Measurements from ENCODE around the gene SLIT3.

The SLIT3 gene

GRCh38 chr5:168960497-168960896 is 340.4 kb downstream of the SLIT3 start:
- no peak for DNase-seq (ENCODE audit: low read depth)

DNA sequence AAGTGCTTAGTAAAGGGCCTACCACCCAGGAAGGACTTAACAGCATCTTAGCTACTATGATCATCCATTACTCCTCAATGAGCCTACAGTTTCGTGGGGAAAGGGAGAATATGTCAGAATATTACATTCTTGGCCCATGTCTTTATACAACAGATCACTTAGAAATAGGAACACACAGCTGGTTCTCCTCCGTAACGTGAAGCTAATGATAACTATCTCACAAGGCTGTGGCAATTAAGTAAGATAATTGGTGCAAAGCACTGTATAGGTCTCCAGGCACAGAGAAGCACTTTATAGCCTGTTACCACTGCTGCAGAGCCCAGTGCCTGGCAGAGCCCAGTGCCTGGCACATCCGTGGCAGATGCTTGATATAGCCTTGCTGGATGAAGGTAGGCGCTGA is 347.6 kb downstream of the SLIT3 start:
- no peak for DNase-seq (ENCODE audit: low read depth)

GRCh38 chr5:168952196-168952595 is 348.7 kb downstream of the SLIT3 start:
- no peak for DNase-seq (ENCODE audit: low read depth)

DNA sequence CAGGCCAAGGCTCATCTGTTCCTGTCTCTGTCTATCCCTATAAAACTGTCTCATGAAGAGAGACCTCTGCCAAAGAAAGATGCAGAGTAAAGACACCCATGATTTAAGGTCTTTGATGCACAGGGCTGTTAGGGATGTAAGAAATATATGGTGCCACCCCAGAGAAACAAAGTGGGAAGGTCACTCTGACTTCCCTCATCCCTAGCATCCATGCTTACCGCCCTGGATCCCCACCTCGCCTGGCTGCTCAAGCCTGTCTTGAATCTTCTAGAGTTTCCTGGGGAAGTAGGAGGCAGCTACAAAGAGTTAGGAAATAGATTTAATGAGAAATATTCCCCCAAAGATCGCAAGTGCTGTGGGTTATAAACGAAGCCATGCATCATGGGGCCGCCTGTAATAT is 349.2 kb downstream of the SLIT3 start:
- DNase-seq (ENCODE audit: low read depth), result no peak

DNA sequence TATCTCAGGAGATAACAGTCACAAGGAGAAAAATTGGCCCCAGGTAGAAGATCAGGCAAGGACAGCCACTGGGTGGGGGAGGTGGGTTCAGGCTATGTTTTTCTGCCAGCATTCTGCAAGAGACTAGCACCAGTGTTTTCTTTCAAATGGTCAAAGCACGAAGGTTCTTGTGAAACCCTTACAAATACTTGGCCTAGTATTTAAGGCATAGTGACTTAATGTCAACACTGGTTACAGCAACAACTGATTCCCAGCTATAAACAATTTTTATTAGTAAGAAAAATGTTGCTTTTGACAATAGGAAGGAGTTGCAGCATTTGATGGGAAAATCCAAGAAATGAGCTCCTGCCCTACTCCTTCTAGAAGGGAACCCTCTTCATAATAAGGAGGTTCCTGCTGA is 349.6 kb downstream of the SLIT3 start:
- DNase-seq (ENCODE audit: low read depth), result no peak

- DNase-seq (ENCODE audit: low read depth), result no peak
These were observed 350.5 kb downstream of the SLIT3 start for GRCh38 chr5:168950241-168950951.

DNA sequence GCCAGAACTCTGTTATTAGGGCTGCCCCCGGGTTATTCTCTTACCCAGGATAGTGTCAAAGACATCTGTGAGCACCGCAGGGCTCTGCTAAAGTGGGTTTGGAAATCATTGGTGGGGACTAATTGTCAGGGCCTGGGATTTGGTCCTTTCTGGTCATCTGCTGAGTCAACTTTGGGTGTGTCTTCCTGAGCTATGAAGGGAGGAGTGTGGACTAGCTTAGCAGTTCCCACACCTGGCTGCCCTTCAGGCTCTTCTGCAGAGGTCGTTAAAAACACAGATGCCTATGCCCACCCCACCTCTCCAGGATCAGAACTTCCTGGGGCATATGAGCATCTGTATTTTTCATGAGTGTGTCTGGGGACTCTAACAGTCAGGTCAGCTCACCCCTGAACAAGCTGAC is 352.2 kb downstream of the SLIT3 start:
- no peak for DNase-seq (ENCODE audit: low read depth)

GRCh38 chr5:168947212-168947868 is 353.6 kb downstream of the SLIT3 start:
- DNase-seq (ENCODE audit: low read depth), result no peak

- DNase-seq (ENCODE audit: low read depth), result no peak
These were observed 354.6 kb downstream of the SLIT3 start for GRCh38 chr5:168946363-168946762.

DNA sequence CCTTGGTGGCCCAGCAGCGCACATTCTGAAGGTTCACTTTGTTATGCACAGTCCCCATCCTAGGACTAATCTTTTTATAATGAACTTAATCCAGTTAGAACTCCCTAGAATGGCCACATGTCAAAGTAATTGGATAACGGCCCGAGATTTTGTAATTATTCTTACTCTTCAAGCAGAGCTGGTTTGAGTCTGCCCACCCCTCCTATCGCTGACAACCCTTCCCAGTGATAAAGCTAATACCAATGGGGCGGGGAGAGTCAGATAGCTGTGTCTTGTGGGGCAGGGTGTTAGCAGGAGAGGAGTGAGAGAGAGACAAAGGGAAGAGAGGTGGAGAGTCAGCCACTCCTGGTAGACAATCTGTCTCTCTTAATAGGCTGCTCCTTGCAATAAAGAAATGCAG is 356.9 kb downstream of the SLIT3 start:
- no peak for DNase-seq (ENCODE audit: low read depth)

DNA sequence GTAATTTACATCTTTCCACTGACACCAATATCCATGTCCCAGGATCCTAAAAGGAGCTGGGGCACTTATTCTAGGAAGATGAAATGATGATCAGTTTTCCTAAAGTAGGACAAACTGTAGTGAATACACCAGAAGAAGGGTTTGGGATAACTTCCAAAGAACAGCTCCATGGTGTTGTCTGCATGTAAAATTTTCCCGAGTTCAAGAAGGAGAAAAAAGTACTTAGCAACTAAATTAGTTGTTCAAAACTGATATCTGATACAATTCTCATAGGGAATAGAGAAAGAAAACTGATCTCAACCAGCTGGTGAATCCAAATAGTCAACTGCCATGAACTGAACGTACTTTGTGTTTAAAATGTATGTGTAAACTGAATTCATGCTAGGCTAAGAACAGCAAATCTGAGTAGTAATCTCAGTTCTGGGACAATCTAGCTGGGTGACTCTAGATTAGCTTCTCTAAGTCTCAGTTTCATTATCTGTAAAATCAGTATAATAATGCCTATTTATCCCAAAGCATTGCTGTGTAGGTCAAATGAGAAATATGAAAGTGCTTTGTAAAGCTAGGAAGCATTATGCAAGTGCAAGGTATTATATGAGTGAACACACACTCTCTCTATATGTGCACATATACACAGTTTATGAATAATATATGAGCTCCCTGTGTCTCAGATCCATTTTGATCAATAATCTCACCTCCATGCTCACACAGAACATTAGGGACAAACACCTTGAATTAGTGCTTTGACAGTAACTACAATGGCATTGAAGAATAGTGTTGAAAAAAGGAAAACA is 357.7 kb downstream of the SLIT3 start:
- no peak for DNase-seq (ENCODE audit: low read depth)

DNA sequence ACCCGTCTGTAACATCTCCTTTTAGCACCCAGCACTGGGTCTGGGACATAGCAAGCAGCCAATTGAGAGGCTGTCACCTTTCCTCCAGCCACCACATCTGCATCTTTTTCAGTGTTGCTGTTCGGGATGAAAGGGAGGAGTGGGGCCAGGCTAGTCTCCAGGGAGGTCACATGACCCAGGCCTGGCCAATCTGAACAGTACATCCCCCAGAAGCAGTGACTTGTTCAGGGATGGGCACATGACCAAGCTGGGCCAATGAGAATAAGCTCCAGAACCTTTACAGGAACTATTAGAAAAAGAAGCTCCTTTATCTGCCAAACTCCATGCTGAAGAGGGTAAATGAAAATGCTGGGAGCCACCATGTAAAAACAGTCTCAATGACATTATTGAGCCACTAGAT is 359.0 kb downstream of the SLIT3 start:
- DNase-seq (ENCODE audit: low read depth), result no peak

GRCh38 chr5:168940712-168941111 is 360.2 kb downstream of the SLIT3 start:
- DNase-seq (ENCODE audit: low read depth), result no peak

DNA sequence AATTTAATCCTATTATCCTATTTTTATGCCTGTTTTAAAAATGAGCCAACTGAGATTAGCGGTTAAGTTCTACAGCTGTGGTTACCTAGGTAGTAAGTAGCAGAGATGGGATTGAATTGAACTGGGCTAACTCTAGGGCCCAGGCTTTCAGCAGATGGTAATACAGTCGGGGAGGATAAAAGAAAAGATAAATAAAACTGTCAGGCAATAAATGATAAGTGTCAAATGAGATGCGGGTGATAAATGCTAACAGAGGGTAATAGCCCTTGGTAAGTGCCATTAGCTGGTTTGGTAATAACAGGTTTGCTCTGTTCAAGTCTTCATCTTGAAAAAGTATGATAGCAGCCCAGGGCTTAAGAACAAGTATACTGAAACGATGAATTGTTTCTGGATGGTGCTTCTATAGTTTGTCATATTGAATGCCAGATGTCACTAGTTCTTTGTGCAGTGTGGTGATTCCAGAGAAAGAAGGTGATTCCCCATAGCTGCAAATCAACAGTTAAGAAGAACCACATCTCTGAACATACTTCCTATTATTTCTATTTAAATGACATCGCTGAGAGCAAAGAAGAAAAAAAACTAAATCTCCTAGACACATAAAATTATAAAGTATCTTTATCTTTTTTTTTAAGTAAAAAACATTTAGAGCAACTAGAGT is 360.9 kb downstream of the SLIT3 start:
- DNase-seq (ENCODE audit: low read depth), result no peak

DNA sequence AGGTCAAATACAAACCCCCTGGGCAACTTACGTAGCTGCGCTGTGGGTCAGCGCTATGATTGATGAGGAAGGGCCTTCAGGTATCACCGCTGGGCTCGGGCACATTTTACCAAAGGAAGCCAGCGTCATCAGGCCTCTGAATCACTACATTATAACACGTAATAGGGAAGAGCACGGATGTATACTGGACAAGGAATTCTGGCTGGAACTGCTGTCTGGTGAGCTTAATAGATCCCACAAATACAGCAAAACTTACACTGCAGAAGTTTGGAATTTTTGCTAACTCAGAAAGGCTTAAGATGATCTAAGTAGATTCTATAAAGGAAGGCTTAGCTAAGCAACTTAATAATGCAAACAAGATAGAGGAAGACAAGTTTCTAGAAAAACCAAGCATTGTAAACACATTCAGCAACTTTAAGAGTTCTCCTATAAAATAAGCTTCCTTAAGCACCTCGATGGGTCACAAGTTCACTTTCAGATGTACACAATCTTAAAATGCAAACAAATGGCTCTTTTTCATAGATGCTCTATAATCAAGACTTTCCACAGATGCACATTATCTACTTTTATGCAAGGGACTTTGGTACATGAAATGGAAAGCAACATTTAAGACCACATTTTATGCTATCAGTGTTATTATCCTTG is 361.7 kb downstream of the SLIT3 start:
- DNase-seq (ENCODE audit: low read depth), result no peak

- no peak for DNase-seq (ENCODE audit: low read depth)
These were observed 364.4 kb downstream of the SLIT3 start for GRCh38 chr5:168936511-168936910.

GRCh38 chr5:168935183-168935582 is 365.8 kb downstream of the SLIT3 start:
- no peak for DNase-seq (ENCODE audit: low read depth)

- DNase-seq (ENCODE audit: low read depth), result no peak
These were observed 366.8 kb downstream of the SLIT3 start for GRCh38 chr5:168934169-168934568.

DNA sequence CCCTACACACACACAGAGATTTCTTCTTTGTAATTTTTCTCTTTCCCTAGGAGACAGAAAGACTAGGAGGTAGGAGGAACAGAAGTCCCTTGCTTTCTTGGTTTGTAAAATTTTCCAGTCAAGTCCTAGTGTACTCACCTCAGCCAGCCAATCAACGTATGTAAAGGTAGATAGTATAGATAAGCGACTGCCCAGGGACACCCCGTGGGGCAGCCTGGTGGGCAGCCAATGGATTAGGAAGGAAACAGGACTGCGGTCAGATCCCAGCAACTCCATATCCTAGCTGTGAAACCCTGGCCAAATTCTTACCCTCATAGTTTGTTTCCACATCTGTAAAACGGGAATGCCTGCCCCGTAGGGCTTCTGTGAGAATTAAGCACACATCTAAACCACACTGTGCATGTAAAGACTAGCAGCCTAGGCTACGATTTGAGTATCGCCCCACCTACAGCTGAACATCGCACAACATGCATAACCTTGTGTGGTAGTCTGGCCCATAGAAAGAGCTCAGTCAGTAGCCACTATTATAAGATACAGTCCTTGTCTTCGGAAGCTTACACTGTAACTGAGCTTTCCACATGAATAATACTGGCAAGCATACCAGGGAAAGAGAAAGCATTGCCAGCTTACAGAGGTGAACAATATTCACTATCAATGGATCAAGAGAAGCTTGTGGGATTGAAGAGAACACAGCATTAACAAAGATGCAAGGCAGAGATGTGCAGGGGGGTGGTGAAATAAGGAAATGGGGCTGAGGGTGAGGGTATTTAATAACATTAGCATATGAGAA is 368.3 kb downstream of the SLIT3 start:
- DNase-seq (ENCODE audit: low read depth), result no peak

DNA sequence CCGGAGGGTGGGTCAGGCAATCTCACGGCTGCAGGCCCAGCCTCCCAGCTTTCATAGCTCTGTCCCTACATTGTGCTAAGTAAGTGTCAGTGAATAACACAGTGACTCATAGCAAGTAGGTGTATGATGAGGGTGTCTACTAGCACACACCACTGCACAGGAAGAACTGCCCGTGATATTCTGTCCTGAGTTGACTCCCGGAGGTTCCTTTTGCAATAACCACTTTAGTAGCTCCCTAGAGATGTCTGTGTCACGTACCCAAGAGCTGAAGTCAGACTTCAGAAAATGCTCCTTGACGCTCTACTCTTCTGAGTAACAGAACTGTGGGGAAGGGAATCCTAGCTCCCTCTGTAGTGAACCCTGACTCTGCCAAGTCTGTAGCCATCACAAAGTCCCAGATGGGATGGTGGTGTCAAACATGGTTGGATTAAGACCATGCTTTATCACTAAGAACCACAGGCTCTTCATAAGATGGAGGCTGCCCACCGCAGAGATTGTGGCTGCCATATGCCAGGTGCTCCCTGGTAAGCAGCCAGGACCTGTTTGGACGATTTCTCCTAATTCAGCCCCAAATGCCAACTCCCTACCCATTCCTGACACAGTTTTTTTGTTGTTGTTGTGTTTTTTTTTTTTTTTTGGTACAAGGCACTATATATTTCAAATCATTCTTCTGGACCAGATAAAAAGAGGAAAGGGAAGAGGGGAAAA is 369.1 kb downstream of the SLIT3 start:
- no peak for DNase-seq (ENCODE audit: low read depth)

DNA sequence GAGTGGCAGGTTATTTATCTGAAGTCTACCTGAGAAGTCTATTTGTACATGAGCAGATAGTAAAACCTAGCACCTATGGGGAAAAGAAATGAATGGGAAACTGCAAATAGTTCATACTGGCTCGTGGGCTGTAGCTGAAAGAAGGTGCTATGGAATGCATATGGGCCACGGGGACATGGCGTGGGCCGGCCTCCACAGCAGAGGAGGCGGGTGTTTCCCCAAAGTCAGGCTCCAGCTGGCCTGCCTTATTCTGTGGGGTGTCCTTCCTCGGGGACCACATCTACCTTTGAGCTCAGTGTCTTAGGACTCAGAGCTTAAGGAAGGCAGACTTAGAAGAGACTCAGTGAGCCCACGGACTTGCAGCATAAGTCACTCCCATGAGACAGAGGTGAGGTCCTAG is 371.3 kb downstream of the SLIT3 start:
- no peak for DNase-seq (ENCODE audit: low read depth)

Data from stimulated activated CD8-positive, alpha-beta memory T cell treated with anti-CD3 and anti-CD28 coated beads, Interleukin-15, amount 100 ng/mL, for 24 hours (primary cell).